SK-N-SH treated with all-trans-retinoic acid at 6 μM for 48 hours (cell line): ENCODE results near the gene S100G.

Experiments used
- ATAC-seq: fragments of 200-7000 bp; cut with Tn5 transposase; 3 replicates; pipeline ENCODE4 v1.9.1; 2020; ENCODE audit warnings: mild to moderate bottlenecking, moderate library complexity
- ARNTL ChIP-seq: fragments of 450-650 bp; formaldehyde crosslinking; IDR thresholded peaks from 2 replicates; pipeline ENCODE4 v1.5.0; 2020; ENCODE audit warnings: low read depth, mild to moderate bottlenecking, moderate library complexity, borderline replicate concordance
- CSDC2 ChIP-seq: fragments of 250-450 bp; sonication (Bioruptor Pico); IDR thresholded peaks from 2 replicates; pipeline ENCODE4 v1.5.0; 2020; ENCODE audit warnings: mild to moderate bottlenecking, moderate library complexity
- ESRRG ChIP-seq: fragments of 250-450 bp; sonication (Bioruptor Pico); IDR thresholded peaks from 2 replicates; pipeline ENCODE4 v1.6.1; 2021; ENCODE audit warnings: mild to moderate bottlenecking
- ISL1 ChIP-seq: fragments of 250-450 bp; sonication (Bioruptor Pico); IDR thresholded peaks from 2 replicates; pipeline ENCODE4 v2.1.2; 2022; ENCODE audit warnings: mild to moderate bottlenecking, moderate library complexity
- OSR1 ChIP-seq: fragments of 250-450 bp; sonication (Bioruptor Pico); IDR thresholded peaks from 2 replicates; pipeline ENCODE4 v1.8.0; 2022; ENCODE audit warnings: moderate library complexity, mild to moderate bottlenecking, inconsistent platforms
- PATZ1 ChIP-seq: fragments of 250-450 bp; sonication (Bioruptor Pico); IDR thresholded peaks from 2 replicates; pipeline ENCODE4 v1.8.0; 2020; ENCODE audit warnings: mild to moderate bottlenecking, moderate library complexity, borderline replicate concordance
- RARB ChIP-seq: fragments of 250-450 bp; sonication (Bioruptor Pico); IDR thresholded peaks from 2 replicates; pipeline ENCODE4 v1.8.0; 2021; ENCODE audit warnings: mild to moderate bottlenecking, moderate library complexity
- ZFP30 ChIP-seq: fragments of 450-650 bp; formaldehyde crosslinking; IDR thresholded peaks from 2 replicates; pipeline ENCODE4 v1.5.0; 2022; ENCODE audit warnings: mild to moderate bottlenecking, moderate library complexity
- ZNF565 ChIP-seq: fragments of 450-650 bp; formaldehyde crosslinking; conservative IDR thresholded peaks from 2 replicates; pipeline ENCODE4 v1.5.0; 2020; ENCODE audit warnings: low read depth, mild to moderate bottlenecking, moderate library complexity

S100G gene

GRCh38 chrX:16702700-16703599 is 53.0 kb downstream of the S100G start:
- ATAC-seq: no peak
- TF ChIP-seq PATZ1 (no peak), RARB (CRISPR knock-in tag) (no peak), OSR1 (no peak), ARNTL (no peak), ZFP30 (CRISPR knock-in tag) (no peak), ESRRG (CRISPR knock-in tag) (no peak), ISL1 (CRISPR knock-in tag) (no peak), ZNF565 (CRISPR knock-in tag) (no peak), CSDC2 (no peak)
